Memory B cell (primary cell): ENCODE results near the gene MRAP2.

Experiments used
- ATAC-seq: fragments of 150-1000 bp; cut with Tn5 transposase; 2 replicates; pipeline ENCODE4 v1.10.0; 2021; ENCODE audit warnings: low read depth, mild to moderate bottlenecking, moderate library complexity
- DNase-seq, 2 donors: peaks; one replicate each; pipeline ENCODE4 v3.0.0; 2022; ENCODE audit warnings: low spot score in 2 of 2
- H3K27ac Mint-ChIP-seq: one replicate; pipeline ENCODE4 v1.8.0; 2022; ENCODE audit warnings: mild to moderate bottlenecking, moderate library complexity, mixed read lengths
- H3K27me3 Mint-ChIP-seq: one replicate; pipeline ENCODE4 v1.8.0; 2022; ENCODE audit warnings: mixed read lengths
- H3K36me3 Mint-ChIP-seq: one replicate; pipeline ENCODE4 v1.8.0; 2022; ENCODE audit warnings: mild to moderate bottlenecking, mixed read lengths
- H3K4me1 Mint-ChIP-seq: one replicate; pipeline ENCODE4 v1.8.0; 2022; ENCODE audit warnings: mixed read lengths
- H3K4me3 Mint-ChIP-seq: one replicate; pipeline ENCODE4 v1.8.0; 2022; ENCODE audit warnings: mild to moderate bottlenecking, moderate library complexity, mixed read lengths
- H3K9me3 Mint-ChIP-seq: one replicate; pipeline ENCODE4 v1.8.0; 2022; ENCODE audit warnings: mixed read lengths

The MRAP2 gene

GRCh38 chr6:84033523-84034451, at the start of gene MRAP2:
TSS of gene MRAP2 (plus strand) at chr6:84033772. CDS start at chr6:84055319, 21,547 bp downstream.
- ATAC-seq, result peak; percentile 37

GRCh38 chr6:83984411-83984810, 49.2 kb upstream of the MRAP2 start:
- Mint-ChIP-seq H3K9me3 (peaks cover 6% of the 10 kb centered on the region), H3K36me3 (peaks cover 17% of the 10 kb centered on the region), H3K27me3 (no peaks in the 10 kb centered on the region), H3K4me1 (no peaks in the 10 kb centered on the region), H3K27ac (no peak overlapping the region), H3K4me3 (no peak overlapping the region)
- no peak for DNase-seq
- no peak for ATAC-seq

More at GRCh38 chr6:84033523-84034451, at the start of gene MRAP2:
- H3K36me3 Mint-ChIP-seq, result no peaks in the 10 kb centered on the region
- no peak for DNase-seq
- H3K4me3 Mint-ChIP-seq, result peak within 1 kb of the TSS; percentile 55
- no peaks in the 10 kb centered on the region for H3K9me3 Mint-ChIP-seq
- H3K27me3 Mint-ChIP-seq, result peaks cover 22% of the 10 kb centered on the region
- peaks cover 5% of the 10 kb centered on the region for H3K4me1 Mint-ChIP-seq
- H3K27ac Mint-ChIP-seq, result no peak within 1 kb of the TSS

GRCh38 chr6:83985308-83985713, 48.3 kb upstream of the MRAP2 start:
- H3K9me3 Mint-ChIP-seq, result peaks cover 2% of the 10 kb centered on the region
- no peak for DNase-seq
- H3K36me3 Mint-ChIP-seq, result peaks cover 13% of the 10 kb centered on the region
- no peaks in the 10 kb centered on the region for H3K4me1 Mint-ChIP-seq
- no peaks in the 10 kb centered on the region for H3K27me3 Mint-ChIP-seq
- no peak overlapping the region for H3K4me3 Mint-ChIP-seq
- H3K27ac Mint-ChIP-seq, result no peak overlapping the region
- no peak for ATAC-seq

GRCh38 chr6:83985715-83986114, 47.9 kb upstream of the MRAP2 start:
- Mint-ChIP-seq H3K27me3 (no peaks in the 10 kb centered on the region), H3K4me3 (no peak overlapping the region), H3K27ac (no peak overlapping the region), H3K4me1 (no peaks in the 10 kb centered on the region), H3K36me3 (peaks cover 11% of the 10 kb centered on the region), H3K9me3 (no peaks in the 10 kb centered on the region)
- no peak for DNase-seq
- ATAC-seq, result no peak

- H3K27me3 Mint-ChIP-seq, result peaks cover 1% of the 10 kb centered on the region
- peaks cover 10% of the 10 kb centered on the region for H3K9me3 Mint-ChIP-seq
- no peak overlapping the region for H3K27ac Mint-ChIP-seq
- DNase-seq (no peak), ATAC-seq (no peak)
- no peak overlapping the region for H3K4me3 Mint-ChIP-seq
- H3K36me3 Mint-ChIP-seq, result peaks cover 4% of the 10 kb centered on the region
- no peaks in the 10 kb centered on the region for H3K4me1 Mint-ChIP-seq
Measured at GRCh38 chr6:83998021-83998584, 35.5 kb upstream of the MRAP2 start.

GRCh38 chr6:84001119-84001518, 32.5 kb upstream of the MRAP2 start:
- Mint-ChIP-seq H3K4me1 (no peaks in the 10 kb centered on the region), H3K4me3 (no peak overlapping the region), H3K9me3 (peaks cover 3% of the 10 kb centered on the region), H3K36me3 (no peaks in the 10 kb centered on the region), H3K27ac (no peak overlapping the region), H3K27me3 (peaks cover 3% of the 10 kb centered on the region)
- no peak for ATAC-seq
- DNase-seq, result no peak

GRCh38 chr6:84002226-84002625, 31.3 kb upstream of the MRAP2 start:
- H3K4me3 Mint-ChIP-seq, result no peak overlapping the region
- ATAC-seq, result no peak
- no peaks in the 10 kb centered on the region for H3K36me3 Mint-ChIP-seq
- DNase-seq, result no peak
- H3K4me1 Mint-ChIP-seq, result no peaks in the 10 kb centered on the region
- H3K9me3 Mint-ChIP-seq, result peaks cover under 1% of the 10 kb centered on the region
- no peak overlapping the region for H3K27ac Mint-ChIP-seq
- peaks cover 7% of the 10 kb centered on the region for H3K27me3 Mint-ChIP-seq

- Mint-ChIP-seq H3K9me3 (no peaks in the 10 kb centered on the region), H3K27me3 (peaks cover 10% of the 10 kb centered on the region), H3K36me3 (no peaks in the 10 kb centered on the region), H3K4me1 (no peaks in the 10 kb centered on the region), H3K4me3 (no peak overlapping the region), H3K27ac (no peak overlapping the region)
- ATAC-seq (no peak), DNase-seq (no peak)
Measured at GRCh38 chr6:84003131-84003530, 30.4 kb upstream of the MRAP2 start.

GRCh38 chr6:84003654-84004053, 29.9 kb upstream of the MRAP2 start:
- DNase-seq (no peak), ATAC-seq (no peak)
- no peak overlapping the region for H3K27ac Mint-ChIP-seq
- no peaks in the 10 kb centered on the region for H3K4me1 Mint-ChIP-seq
- H3K4me3 Mint-ChIP-seq, result no peak overlapping the region
- H3K36me3 Mint-ChIP-seq, result no peaks in the 10 kb centered on the region
- H3K27me3 Mint-ChIP-seq, result peaks cover 10% of the 10 kb centered on the region
- H3K9me3 Mint-ChIP-seq, result no peaks in the 10 kb centered on the region

GRCh38 chr6:84007871-84008270, 25.7 kb upstream of the MRAP2 start:
- no peak for DNase-seq
- Mint-ChIP-seq H3K27ac (no peak overlapping the region), H3K27me3 (peaks cover 12% of the 10 kb centered on the region), H3K36me3 (no peaks in the 10 kb centered on the region), H3K4me1 (no peaks in the 10 kb centered on the region), H3K9me3 (no peaks in the 10 kb centered on the region), H3K4me3 (no peak overlapping the region)
- no peak for ATAC-seq

GRCh38 chr6:84013354-84013753, 20.2 kb upstream of the MRAP2 start:
- H3K27ac Mint-ChIP-seq, result no peak overlapping the region
- DNase-seq, result no peak
- peaks cover 3% of the 10 kb centered on the region for H3K27me3 Mint-ChIP-seq

GRCh38 chr6:84013931-84014330, 19.6 kb upstream of the MRAP2 start:
- no peaks in the 10 kb centered on the region for H3K36me3 Mint-ChIP-seq
- H3K27me3 Mint-ChIP-seq, result peaks cover 3% of the 10 kb centered on the region
- no peaks in the 10 kb centered on the region for H3K9me3 Mint-ChIP-seq
- ATAC-seq (no peak), DNase-seq (no peak)
- H3K4me3 Mint-ChIP-seq, result no peak overlapping the region
- H3K27ac Mint-ChIP-seq, result no peak overlapping the region
- no peaks in the 10 kb centered on the region for H3K4me1 Mint-ChIP-seq

More at GRCh38 chr6:84013354-84013753, 20.2 kb upstream of the MRAP2 start:
- no peak for ATAC-seq
- no peaks in the 10 kb centered on the region for H3K4me1 Mint-ChIP-seq
- H3K4me3 Mint-ChIP-seq, result no peak overlapping the region
- H3K36me3 Mint-ChIP-seq, result no peaks in the 10 kb centered on the region
- no peaks in the 10 kb centered on the region for H3K9me3 Mint-ChIP-seq

GRCh38 chr6:84016029-84016428, 17.5 kb upstream of the MRAP2 start:
- no peaks in the 10 kb centered on the region for H3K27me3 Mint-ChIP-seq
- no peak for ATAC-seq
- H3K27ac Mint-ChIP-seq, result no peak overlapping the region
- no peaks in the 10 kb centered on the region for H3K4me1 Mint-ChIP-seq
- no peak overlapping the region for H3K4me3 Mint-ChIP-seq
- H3K36me3 Mint-ChIP-seq, result no peaks in the 10 kb centered on the region
- no peak for DNase-seq
- no peaks in the 10 kb centered on the region for H3K9me3 Mint-ChIP-seq

GRCh38 chr6:84017709-84018452, 15.7 kb upstream of the MRAP2 start:
- Mint-ChIP-seq H3K9me3 (no peaks in the 10 kb centered on the region), H3K4me1 (no peaks in the 10 kb centered on the region), H3K36me3 (no peaks in the 10 kb centered on the region), H3K4me3 (no peak overlapping the region), H3K27ac (no peak overlapping the region), H3K27me3 (peaks cover 2% of the 10 kb centered on the region)
- ATAC-seq (no peak), DNase-seq (no peak)
